ENCODE measurements around the gene TCIRG1. TPM values are rescaled to one million over a fixed set of nuclear protein-coding genes. Genes with fewer than 3 reads are reported as not detected.
"Not testable (repeated sequence)": the region's sequence is repeated elsewhere in the genome, so short reads cannot be mapped to it uniquely, and the experiment has no call there.

TCIRG1 gene
- polyA plus RNA-seq, 3 donors = 109 to 263 (median 130) TPM

GRCh38 chr11:68064926-68065325 lies 26.1 kb downstream of the TCIRG1 start:
- no peak overlapping the region for H3K27ac ChIP-seq (ENCODE audit: low read depth, low read length)
- 73 to 93% (median 75%) methylated on average over 2 of the region's 2 CpGs for WGBS, 3 donors

GRCh38 chr11:68065841-68066240 lies 27.0 kb downstream of the TCIRG1 start:
- H3K27ac ChIP-seq (ENCODE audit: low read depth, low read length) = no peak overlapping the region
- WGBS, 3 donors = 92 to 96% (median 94%) methylated on average over 5 of the region's 5 CpGs

- no peak overlapping the region for H3K27ac ChIP-seq (ENCODE audit: low read depth, low read length)
- 79 to 96% (median 90%) methylated on average over 3 of the region's 3 CpGs for WGBS, 3 donors
Measured at GRCh38 chr11:68066742-68067141, 27.9 kb downstream of the TCIRG1 start.

- H3K27ac ChIP-seq (ENCODE audit: low read depth, low read length) = no peak overlapping the region
- WGBS, 3 donors = 89 to 94% (median 93%) methylated on average over 5 of the region's 5 CpGs
Measured at GRCh38 chr11:68067991-68068390, 29.2 kb downstream of the TCIRG1 start.

- 72 to 81% (median 75%) methylated on average over 3 of the region's 3 CpGs for WGBS, 3 donors
Measured at GRCh38 chr11:68071281-68072048, 32.6 kb downstream of the TCIRG1 start.

GRCh38 chr11:68074584-68075352 lies 35.9 kb downstream of the TCIRG1 start:
- no peak overlapping the region for H3K27ac ChIP-seq (ENCODE audit: low read depth, low read length)
- WGBS, 3 donors = 46 to 90% (median 88%) methylated on average over 10 of the region's 10 CpGs

More at GRCh38 chr11:68071281-68072048, 32.6 kb downstream of the TCIRG1 start:
- H3K27ac ChIP-seq (ENCODE audit: low read depth, low read length) = no peak overlapping the region

GRCh38 chr11:68076371-68077042 lies 37.7 kb downstream of the TCIRG1 start:
- no peak overlapping the region for H3K27ac ChIP-seq (ENCODE audit: low read depth, low read length)
- WGBS, 3 donors = 74 to 88% (median 86%) methylated on average over 11 of the region's 11 CpGs

- no peak overlapping the region for H3K27ac ChIP-seq (ENCODE audit: low read depth, low read length)
- WGBS, 3 donors = 70 to 82% (median 80%) methylated on average over 8 of the region's 8 CpGs
Measured at GRCh38 chr11:68077617-68078582, 39.1 kb downstream of the TCIRG1 start.

- 91 to 92% (median 92%) methylated on average over 8 of the region's 8 CpGs for WGBS, 3 donors
- no peak overlapping the region for H3K27ac ChIP-seq (ENCODE audit: low read depth, low read length)
Measured at GRCh38 chr11:68080860-68081259, 42.0 kb downstream of the TCIRG1 start.

- WGBS, 3 donors = 40 to 83% (median 81%) methylated on average over 9 of the region's 9 CpGs
- no peak overlapping the region for H3K27ac ChIP-seq (ENCODE audit: low read depth, low read length)
Measured at GRCh38 chr11:68081691-68082090, 42.9 kb downstream of the TCIRG1 start.

GRCh38 chr11:68082481-68082880 lies 43.7 kb downstream of the TCIRG1 start:
- WGBS, 3 donors = 28 to 71% (median 66%) methylated on average over 3 of the region's 3 CpGs
- no peak overlapping the region for H3K27ac ChIP-seq (ENCODE audit: low read depth, low read length)

- no peak overlapping the region for H3K27ac ChIP-seq (ENCODE audit: low read depth, low read length)
- 48 to 88% (median 88%) methylated on average over 3 of the region's 3 CpGs for WGBS, 3 donors
Measured at GRCh38 chr11:68083517-68083916, 44.7 kb downstream of the TCIRG1 start.

GRCh38 chr11:68089679-68090078 lies 50.9 kb downstream of the TCIRG1 start:
- 82 to 94% (median 89%) methylated on average over 8 of the region's 8 CpGs for WGBS, 3 donors
- no peak overlapping the region for H3K27ac ChIP-seq (ENCODE audit: low read depth, low read length)

- H3K27ac ChIP-seq (ENCODE audit: low read depth, low read length) = no peak overlapping the region
- 51 to 59% (median 52%) methylated on average over 1 of the region's 1 CpG for WGBS, 3 donors
Measured at GRCh38 chr11:68090287-68090686, 51.5 kb downstream of the TCIRG1 start.

- 28 to 39% (median 36%) methylated on average over 6 of the region's 6 CpGs for WGBS, 3 donors
- H3K27ac ChIP-seq (ENCODE audit: low read depth, low read length) = no peak overlapping the region
Measured at GRCh38 chr11:68090706-68091105, 51.9 kb downstream of the TCIRG1 start.

- WGBS, 3 donors = 75 to 97% (median 94%) methylated on average over 2 of the region's 2 CpGs
- no peak overlapping the region for H3K27ac ChIP-seq (ENCODE audit: low read depth, low read length)
Measured at GRCh38 chr11:68092411-68092810, 53.6 kb downstream of the TCIRG1 start.

GRCh38 chr11:68092946-68093345 lies 54.1 kb downstream of the TCIRG1 start:
- 86 to 96% (median 95%) methylated on average over 3 of the region's 3 CpGs for WGBS, 3 donors
- H3K27ac ChIP-seq (ENCODE audit: low read depth, low read length) = not testable (repeated sequence)

GRCh38 chr11:68093565-68093964 lies 54.7 kb downstream of the TCIRG1 start:
- H3K27ac ChIP-seq (ENCODE audit: low read depth, low read length) = no peak overlapping the region
- WGBS, 3 donors = 71 to 95% (median 94%) methylated on average over 4 of the region's 4 CpGs

Data from adipose tissue (tissue), 3 donors.